ENCODE results near the gene CCDC86. TPM values are rescaled to one million over a fixed set of nuclear protein-coding genes. Genes with fewer than 3 reads are reported as not detected.

The CCDC86 gene
- total RNA-seq, 1 experiment from 2014 or later = 53.5 TPM

DNA sequence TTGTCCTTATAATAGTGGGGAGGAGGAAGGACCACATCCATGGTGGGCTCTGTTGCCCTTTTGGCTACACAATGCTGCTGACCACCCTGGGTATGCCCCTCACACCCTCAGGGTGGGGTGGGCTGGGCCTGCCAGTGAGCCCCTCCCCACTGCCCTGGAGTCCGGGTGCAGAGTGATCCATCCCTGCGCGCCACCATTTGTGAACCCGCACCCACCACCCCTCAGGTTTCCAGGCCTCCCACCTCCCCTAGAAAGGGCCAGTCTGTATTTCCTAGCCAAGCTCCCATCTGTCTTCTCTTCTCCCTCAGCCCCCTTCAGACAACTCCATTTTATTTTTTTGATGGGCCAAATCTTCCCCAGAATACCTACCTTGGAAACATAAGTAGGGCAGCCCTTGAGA lies 31.8 kb upstream of the CCDC86 start (continued):
- no peak for TF ChIP-seq ZMAT4 (CRISPR knock-in tag; IDR thresholded peaks at IDR 0.05)
- TF ChIP-seq, protein P1, sequence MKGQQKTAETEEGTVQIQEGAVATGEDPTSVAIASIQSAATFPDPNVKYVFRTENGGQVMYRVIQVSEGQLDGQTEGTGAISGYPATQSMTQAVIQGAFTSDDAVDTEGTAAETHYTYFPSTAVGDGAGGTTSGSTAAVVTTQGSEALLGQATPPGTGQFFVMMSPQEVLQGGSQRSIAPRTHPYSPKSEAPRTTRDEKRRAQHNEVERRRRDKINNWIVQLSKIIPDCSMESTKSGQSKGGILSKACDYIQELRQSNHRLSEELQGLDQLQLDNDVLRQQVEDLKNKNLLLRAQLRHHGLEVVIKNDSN (CRISPR knock-in tag; IDR thresholded peaks at IDR 0.05) = no peak
- TF ChIP-seq ZNF232 (CRISPR knock-in tag; IDR thresholded peaks at IDR 0.05) = no peak

GRCh38 chr11:60810569-60810968 lies 31.3 kb upstream of the CCDC86 start:
- peaks cover 12% of the 10 kb centered on the region for H3K9me3 Mint-ChIP-seq
- ATAC-seq (no peak), DNase-seq (ENCODE audit: low spot score) (no peak)
- H3K27me3 Mint-ChIP-seq (ENCODE audit: low read depth) = 0 out of 2 replicates have a peak, but pooled peaks cover 6% of the 10 kb centered on the region
- ChIA-PET POLR2A (no interaction called here), CTCF (interaction anchor here (0.6 to 1.5 kb wide), 2 partner anchors 21 to 173 kb away, joined by 4 to 5 read pairs; no protein-coding TSS in a partner anchor)
- H3K36me3 Mint-ChIP-seq = 0 out of 2 replicates have a peak, but pooled peaks cover 3% of the 10 kb centered on the region
- no peak for TF ChIP-seq ZNF423 (CRISPR knock-in tag; IDR thresholded peaks at IDR 0.05)
- no peak overlapping the region for H3K27ac Mint-ChIP-seq
- H3K4me3 Mint-ChIP-seq = no peak overlapping the region
- no peaks in the 10 kb centered on the region for H3K4me1 Mint-ChIP-seq

DNA sequence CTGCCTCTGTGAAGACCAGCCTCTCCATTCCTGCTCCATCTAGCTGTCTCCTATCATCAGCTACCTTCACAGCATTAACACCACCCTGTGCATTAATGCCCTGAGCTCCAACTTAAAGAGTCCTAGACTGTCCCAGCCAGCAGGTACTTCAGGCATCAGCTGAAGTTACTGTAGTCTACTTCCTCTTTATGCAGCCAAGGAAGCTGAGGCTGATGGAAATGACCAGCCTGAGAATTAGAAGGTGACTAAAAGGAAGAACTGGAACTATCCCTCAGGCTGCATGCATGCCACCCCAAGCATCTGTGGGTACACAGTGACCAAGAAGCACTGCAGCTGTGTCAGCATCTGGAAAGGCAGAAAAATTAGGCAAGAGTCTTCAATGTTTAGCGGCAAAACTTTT lies 28.6 kb upstream of the CCDC86 start:
- Mint-ChIP-seq H3K4me1 (no peaks in the 10 kb centered on the region), H3K27ac (no peak overlapping the region), H3K4me3 (no peak overlapping the region), H3K27me3 (ENCODE audit: low read depth) (peaks cover 9% of the 10 kb centered on the region; the same call in 1 of the 2 replicates), H3K36me3 (peaks cover 13% of the 10 kb centered on the region), H3K9me3 (peaks cover 26% of the 10 kb centered on the region)
- ATAC-seq (no peak), DNase-seq (ENCODE audit: low spot score) (no peak)
- TF ChIP-seq, protein P1 (CRISPR knock-in tag; IDR thresholded peaks at IDR 0.05) = no peak
- TF ChIP-seq NR2C2 (CRISPR knock-in tag; IDR thresholded peaks at IDR 0.05) = no peak
- TF ChIP-seq FOXK1 (CRISPR knock-in tag; IDR thresholded peaks at IDR 0.05) = no peak
- TF ChIP-seq ATF3 (CRISPR knock-in tag; conservative IDR thresholded peaks at IDR 0.05) = no peak
- TF ChIP-seq, protein P2, sequence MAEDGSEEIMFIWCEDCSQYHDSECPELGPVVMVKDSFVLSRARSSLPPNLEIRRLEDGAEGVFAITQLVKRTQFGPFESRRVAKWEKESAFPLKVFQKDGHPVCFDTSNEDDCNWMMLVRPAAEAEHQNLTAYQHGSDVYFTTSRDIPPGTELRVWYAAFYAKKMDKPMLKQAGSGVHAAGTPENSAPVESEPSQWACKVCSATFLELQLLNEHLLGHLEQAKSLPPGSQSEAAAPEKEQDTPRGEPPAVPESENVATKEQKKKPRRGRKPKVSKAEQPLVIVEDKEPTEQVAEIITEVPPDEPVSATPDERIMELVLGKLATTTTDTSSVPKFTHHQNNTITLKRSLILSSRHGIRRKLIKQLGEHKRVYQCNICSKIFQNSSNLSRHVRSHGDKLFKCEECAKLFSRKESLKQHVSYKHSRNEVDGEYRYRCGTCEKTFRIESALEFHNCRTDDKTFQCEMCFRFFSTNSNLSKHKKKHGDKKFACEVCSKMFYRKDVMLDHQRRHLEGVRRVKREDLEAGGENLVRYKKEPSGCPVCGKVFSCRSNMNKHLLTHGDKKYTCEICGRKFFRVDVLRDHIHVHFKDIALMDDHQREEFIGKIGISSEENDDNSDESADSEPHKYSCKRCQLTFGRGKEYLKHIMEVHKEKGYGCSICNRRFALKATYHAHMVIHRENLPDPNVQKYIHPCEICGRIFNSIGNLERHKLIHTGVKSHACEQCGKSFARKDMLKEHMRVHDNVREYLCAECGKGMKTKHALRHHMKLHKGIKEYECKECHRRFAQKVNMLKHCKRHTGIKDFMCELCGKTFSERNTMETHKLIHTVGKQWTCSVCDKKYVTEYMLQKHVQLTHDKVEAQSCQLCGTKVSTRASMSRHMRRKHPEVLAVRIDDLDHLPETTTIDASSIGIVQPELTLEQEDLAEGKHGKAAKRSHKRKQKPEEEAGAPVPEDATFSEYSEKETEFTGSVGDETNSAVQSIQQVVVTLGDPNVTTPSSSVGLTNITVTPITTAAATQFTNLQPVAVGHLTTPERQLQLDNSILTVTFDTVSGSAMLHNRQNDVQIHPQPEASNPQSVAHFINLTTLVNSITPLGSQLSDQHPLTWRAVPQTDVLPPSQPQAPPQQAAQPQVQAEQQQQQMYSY (CRISPR knock-in tag; IDR thresholded peaks at IDR 0.05) = no peak
- TF ChIP-seq OVOL2 (CRISPR knock-in tag; IDR thresholded peaks at IDR 0.05; ENCODE audit: borderline replicate concordance) = no peak
- no peak for TF ChIP-seq NFATC4 (CRISPR knock-in tag; IDR thresholded peaks at IDR 0.05)
- no peak for TF ChIP-seq TEAD1 (CRISPR knock-in tag; IDR thresholded peaks at IDR 0.05)
- TF ChIP-seq KAT7 (CRISPR knock-in tag; IDR thresholded peaks at IDR 0.05; ENCODE audit: borderline replicate concordance) = no peak
- no peak for TF ChIP-seq AR (CRISPR knock-in tag; IDR thresholded peaks at IDR 0.05)
- TF ChIP-seq SMAD4 (CRISPR knock-in tag; IDR thresholded peaks at IDR 0.05) = no peak
- no peak for TF ChIP-seq RELA (CRISPR knock-in tag; IDR thresholded peaks at IDR 0.05; ENCODE audit: borderline replicate concordance)
- TF ChIP-seq RORB (CRISPR knock-in tag; IDR thresholded peaks at IDR 0.05) = no peak
- TF ChIP-seq ZNF317 (CRISPR knock-in tag; IDR thresholded peaks at IDR 0.05; ENCODE audit: borderline replicate concordance, low read depth) = no peak
- TF ChIP-seq HMGXB4 (CRISPR knock-in tag; IDR thresholded peaks at IDR 0.05) = no peak
- ChIA-PET CTCF (interaction anchor here (1.0 to 1.4 kb wide), 3 partner anchors 18 to 57 kb away, joined by 3 to 5 read pairs (median 4); partner anchors contain the start of gene MS4A15), POLR2A (interaction anchor here (0.6 kb wide), 1 partner anchor 1096 kb away, joined by 3 read pairs; no protein-coding TSS in a partner anchor)
